GM12892 (cell line): ENCODE data around the gene CDH9.

Experiments used
- POLR2A ChIP-seq: IDR thresholded peaks from 2 replicates; pipeline ENCODE4 v1.6.1; 2011; ENCODE audit warnings: low read depth, low read length, control low read depth
- POLR2AphosphoS5 ChIP-seq: IDR thresholded peaks from 2 replicates; pipeline ENCODE4 v1.6.1; 2011; ENCODE audit warnings: low read depth, low read length, control low read depth

- no peak for TF ChIP-seq POLR2AphosphoS5
- no peak for TF ChIP-seq POLR2A
These were observed 116.9 kb downstream of the CDH9 start for GRCh38 chr5:26921439-26921838.
